HepG2 (cell line): ENCODE data around the gene TFEB. TPM values are rescaled to one million over a fixed set of nuclear protein-coding genes. Genes with fewer than 3 reads are reported as not detected.

Source experiments
- ATF2 ChIP-seq: sonication (generic); formaldehyde crosslinking; IDR thresholded peaks from 2 replicates; pipeline ENCODE4 v1.4.0; 2020; ENCODE audit warnings: missing genetic modification reagents
- ATF7-NPFF ChIP-seq: sonication (generic); formaldehyde crosslinking; IDR thresholded peaks from 2 replicates; pipeline ENCODE4 v1.8.1; 2023; ENCODE audit warnings: mild to moderate bottlenecking, low read depth, missing genetic modification reagents, moderate library complexity
- EED ChIP-seq: sonication (generic); formaldehyde crosslinking; IDR thresholded peaks from 2 replicates; pipeline ENCODE4 v1.5.0; 2020; ENCODE audit warnings: mild to moderate bottlenecking, missing genetic modification reagents
- HNRNPL ChIP-seq: fragments of 200-400 bp; formaldehyde crosslinking; IDR thresholded peaks from 2 replicates; pipeline ENCODE4 v1.6.1; 2017; ENCODE audit warnings: mild to moderate bottlenecking, low read depth, low read length
- IRF2 ChIP-seq: IDR thresholded peaks from 2 replicates; pipeline ENCODE4 v1.6.1; 2018; ENCODE audit warnings: missing genetic modification reagents, missing compliant biosample characterization
- KAT7 ChIP-seq: IDR thresholded peaks from 2 replicates; pipeline ENCODE4 v1.6.1; 2018; ENCODE audit warnings: borderline replicate concordance, missing compliant biosample characterization
- MAFK ChIP-seq, 2 experiments: IDR thresholded peaks in 1 of 2; conservative IDR thresholded peaks in 1 of 2; 2 replicates each; pipeline ENCODE4 v1.6.1; 2011; ENCODE audit warnings: improper control_type of control experiment in 2 of 2, low read length in 2 of 2
- NFATC3 ChIP-seq: sonication (generic); formaldehyde crosslinking; IDR thresholded peaks from 2 replicates; pipeline ENCODE4 v1.5.1; 2020; ENCODE audit warnings: mild to moderate bottlenecking, missing genetic modification reagents
- POGZ ChIP-seq: sonication (generic); formaldehyde crosslinking; IDR thresholded peaks from 2 replicates; pipeline ENCODE4 v1.4.0; 2020; ENCODE audit warnings: mild to moderate bottlenecking, missing genetic modification reagents
- SRF ChIP-seq: IDR thresholded peaks from 2 replicates; pipeline ENCODE4 v1.6.1; 2011; ENCODE audit warnings: mild to moderate bottlenecking, low read depth, low read length, moderate library complexity
- TP53 ChIP-seq: sonication (generic); formaldehyde crosslinking; conservative IDR thresholded peaks from 2 replicates; pipeline ENCODE4 v1.4.0; 2020; ENCODE audit warnings: missing genetic modification reagents
- ZNF101 ChIP-seq: sonication (generic); formaldehyde crosslinking; IDR thresholded peaks from 2 replicates; pipeline ENCODE4 v1.4.0; 2020; ENCODE audit warnings: mild to moderate bottlenecking, low read depth, missing genetic modification reagents, borderline replicate concordance
- ZNF430 ChIP-seq: sonication (generic); formaldehyde crosslinking; IDR thresholded peaks from 2 replicates; pipeline ENCODE4 v1.9.0; 2021; ENCODE audit warnings: mild to moderate bottlenecking, missing genetic modification reagents
- ZNF7 ChIP-seq: IDR thresholded peaks from 2 replicates; pipeline ENCODE4 v1.6.1; 2016; ENCODE audit warnings: missing biosample characterization, missing genetic modification reagents
- ZNF784 ChIP-seq: sonication (generic); formaldehyde crosslinking; IDR thresholded peaks from 2 replicates; pipeline ENCODE4 v1.5.1; 2020; ENCODE audit warnings: missing genetic modification reagents, mild to moderate bottlenecking, borderline replicate concordance
- ZNF792 ChIP-seq: IDR thresholded peaks from 2 replicates; pipeline ENCODE4 v1.6.1; 2016
- polyA plus RNA-seq, 8 experiments: library from polyadenylated mRNA; depleted of rRNA in 3 of 8; stranded (reverse) in 7 of 8; unstranded in 1 of 8; fragments of >200 nt; fragmentation: Illumina TruSeq in 4 of 8; extraction: Trizol in 4 of 8; gene quantifications; 2 replicates each; pipeline versions ENCODE4 v1.2.1 to v1.2.3, GENCODE V29; 2011 to 2016; ENCODE audit warnings: low read depth in 4 of 8, missing spikeins in 1 of 8, mixed read lengths in 1 of 8; ENCODE audit not compliant: insufficient read depth in 1 of 8
- total RNA-seq, 5 experiments: library from RNA; depleted of rRNA; stranded (reverse); fragments of >200 nt; fragmentation: Illumina TruSeq; extraction: Trizol; gene quantifications; 2 replicates each; pipeline ENCODE4 v1.2.3, GENCODE V29; 2016; ENCODE audit warnings: low read depth in 1 of 5
- TF ChIP-seq, protein P1 (sequence below): sonication (generic); formaldehyde crosslinking; IDR thresholded peaks from 2 replicates; pipeline ENCODE4 v1.8.1; 2023; ENCODE audit warnings: mild to moderate bottlenecking, missing genetic modification reagents, borderline replicate concordance
- TF ChIP-seq, protein P2 (sequence below): sonication (generic); formaldehyde crosslinking; IDR thresholded peaks from 2 replicates; pipeline ENCODE4 v1.4.0; 2020; ENCODE audit warnings: mild to moderate bottlenecking, missing genetic modification reagents
- TF ChIP-seq, protein P3 (sequence below): sonication (generic); formaldehyde crosslinking; IDR thresholded peaks from 2 replicates; pipeline ENCODE4 v1.9.0; 2021; ENCODE audit warnings: missing genetic modification reagents, mild to moderate bottlenecking, borderline replicate concordance
- TF ChIP-seq, protein P4 (sequence below): IDR thresholded peaks from 2 replicates; pipeline ENCODE4 v1.6.1; 2016; ENCODE audit warnings: missing compliant biosample characterization, missing genetic modification reagents, borderline replicate concordance

TFEB gene
- total and polyA plus RNA-seq, 2 of the 13 experiments (the other 11 are each of a cell fraction or from before 2014, with no cell fraction given) = 13.3 to 18.7 TPM

DNA sequence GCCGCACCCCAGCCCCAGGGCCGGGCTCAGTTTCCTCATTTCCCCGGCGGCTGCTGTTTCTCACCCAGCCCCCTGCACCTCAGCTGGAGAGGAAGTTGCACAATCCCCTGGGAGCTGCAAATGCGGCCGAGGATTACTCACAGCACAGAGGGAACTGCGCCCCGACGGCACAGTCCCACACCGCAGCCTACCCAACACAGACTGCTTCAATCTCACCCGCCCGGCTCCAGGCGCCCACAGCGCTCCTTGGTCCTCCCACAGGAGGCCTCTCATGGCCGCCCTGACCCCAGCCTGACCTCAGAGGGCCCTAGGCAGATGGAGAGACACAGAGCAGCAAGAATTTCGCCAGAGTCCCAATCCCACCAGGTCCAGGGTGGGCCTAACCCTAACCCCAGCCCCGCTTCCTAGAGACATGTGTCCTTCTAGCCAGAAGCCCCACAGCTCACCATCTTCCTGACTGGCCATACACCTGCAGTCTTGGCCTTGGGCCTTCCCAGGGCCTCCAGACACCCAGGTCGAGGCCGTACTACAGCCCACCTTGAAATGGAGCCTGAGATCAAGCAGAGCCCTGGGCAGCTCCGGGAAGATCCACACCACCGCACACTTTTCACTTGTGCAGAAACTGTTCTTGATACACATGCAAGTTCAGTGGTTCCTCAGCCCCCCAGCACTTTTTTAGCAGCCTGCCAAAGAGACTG is 11.7 kb downstream of the TFEB start (continued):
- TF ChIP-seq, protein P1, sequence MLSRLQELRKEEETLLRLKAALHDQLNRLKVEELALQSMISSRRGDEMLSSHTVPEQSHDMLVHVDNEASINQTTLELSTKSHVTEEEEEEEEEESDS (CRISPR knock-in tag) = 0 out of 2 replicates have a peak, but pooled peaks have one; percentile 64
- TF ChIP-seq ZNF430 (CRISPR knock-in tag) (peak; percentile 75; the same call in 1 of the 2 replicates), SRF (no peak), ZNF792 (CRISPR knock-in tag) (peak; percentile 88), HNRNPL (0 out of 2 replicates have a peak, but pooled peaks have one; percentile 69), IRF2 (peak; percentile 45; the same call in 1 of the 2 replicates), NFATC3 (0 out of 2 replicates have a peak, but pooled peaks have one; percentile 51), POGZ (peak; percentile 70), ZNF101 (no peak), TP53 (CRISPR knock-in tag) (0 out of 2 replicates have a peak, but pooled peaks have one; percentile 69), KAT7 (CRISPR knock-in tag) (peak; percentile 82; the same call in 1 of the 2 replicates), ATF2 (no peak), EED (CRISPR knock-in tag) (no peak), ATF7-NPFF (no peak; the same call in 1 of the 2 replicates), MAFK (conservative IDR thresholded peaks at IDR 0.05 in 1 of 2, IDR thresholded peaks at IDR 0.05 in 1 of 2; ENCODE audit: low read length in 2 of 2) (no peak), ZNF784 (peak; percentile 71; the same call in 1 of the 2 replicates), ZNF7 (CRISPR knock-in tag) (no peak)
- TF ChIP-seq, protein P2, sequence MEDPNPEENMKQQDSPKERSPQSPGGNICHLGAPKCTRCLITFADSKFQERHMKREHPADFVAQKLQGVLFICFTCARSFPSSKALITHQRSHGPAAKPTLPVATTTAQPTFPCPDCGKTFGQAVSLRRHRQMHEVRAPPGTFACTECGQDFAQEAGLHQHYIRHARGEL (CRISPR knock-in tag) = 0 out of 2 replicates have a peak, but pooled peaks have one; percentile 64
- TF ChIP-seq, protein P3, sequence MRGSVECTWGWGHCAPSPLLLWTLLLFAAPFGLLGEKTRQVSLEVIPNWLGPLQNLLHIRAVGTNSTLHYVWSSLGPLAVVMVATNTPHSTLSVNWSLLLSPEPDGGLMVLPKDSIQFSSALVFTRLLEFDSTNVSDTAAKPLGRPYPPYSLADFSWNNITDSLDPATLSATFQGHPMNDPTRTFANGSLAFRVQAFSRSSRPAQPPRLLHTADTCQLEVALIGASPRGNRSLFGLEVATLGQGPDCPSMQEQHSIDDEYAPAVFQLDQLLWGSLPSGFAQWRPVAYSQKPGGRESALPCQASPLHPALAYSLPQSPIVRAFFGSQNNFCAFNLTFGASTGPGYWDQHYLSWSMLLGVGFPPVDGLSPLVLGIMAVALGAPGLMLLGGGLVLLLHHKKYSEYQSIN = no peak
- TF ChIP-seq, protein P4, sequence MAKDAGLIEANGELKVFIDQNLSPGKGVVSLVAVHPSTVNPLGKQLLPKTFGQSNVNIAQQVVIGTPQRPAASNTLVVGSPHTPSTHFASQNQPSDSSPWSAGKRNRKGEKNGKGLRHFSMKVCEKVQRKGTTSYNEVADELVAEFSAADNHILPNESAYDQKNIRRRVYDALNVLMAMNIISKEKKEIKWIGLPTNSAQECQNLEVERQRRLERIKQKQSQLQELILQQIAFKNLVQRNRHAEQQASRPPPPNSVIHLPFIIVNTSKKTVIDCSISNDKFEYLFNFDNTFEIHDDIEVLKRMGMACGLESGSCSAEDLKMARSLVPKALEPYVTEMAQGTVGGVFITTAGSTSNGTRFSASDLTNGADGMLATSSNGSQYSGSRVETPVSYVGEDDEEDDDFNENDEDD (CRISPR knock-in tag) = peak; percentile 75; the same call in 1 of the 2 replicates
